ENCODE measurements around the gene CHST9. TPM values are rescaled to one million over a fixed set of nuclear protein-coding genes. Genes with fewer than 3 reads are reported as not detected.

Gene CHST9
- total RNA-seq, 1 donor from 2014 or later: 0.03 TPM

DNA sequence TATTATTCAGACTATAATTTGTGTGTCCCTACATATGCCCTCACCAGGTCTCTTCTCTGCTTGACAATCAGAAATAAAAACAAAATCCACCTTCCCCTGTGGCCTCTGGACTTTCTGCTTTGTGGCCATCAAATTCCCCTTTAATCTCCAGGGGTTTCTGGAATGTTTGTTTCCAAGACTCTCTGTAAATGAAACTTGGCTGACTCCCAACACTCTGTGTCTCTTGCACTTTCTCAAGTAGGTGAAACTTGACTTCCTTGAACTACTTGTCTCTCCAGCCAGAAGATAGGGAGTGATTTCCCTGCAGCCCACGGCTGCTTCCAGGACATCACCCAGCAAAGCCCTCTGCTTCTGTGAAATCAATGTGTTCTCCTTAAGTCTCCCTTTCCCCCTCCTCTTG lies 265.5 kb downstream of the CHST9 start:
- H3K36me3 ChIP-seq: no peaks in the 10 kb centered on the region
- peaks cover 7% of the 10 kb centered on the region for H3K4me1 ChIP-seq
- no peaks in the 10 kb centered on the region for H3K27me3 ChIP-seq
- H3K4me3 ChIP-seq: no peak overlapping the region
- DNase-seq (no peak), ATAC-seq (peak; percentile 72)
- H3K27ac ChIP-seq: no peak overlapping the region
- intact Hi-C loops (cut with DNase I): no loop called here
- TF ChIP-seq CTCF (IDR thresholded peaks at IDR 0.05): no peak
- no peaks in the 10 kb centered on the region for H3K9me3 ChIP-seq

- peaks cover 7% of the 10 kb centered on the region for H3K4me1 ChIP-seq
- H3K27me3 ChIP-seq: no peaks in the 10 kb centered on the region
- no peaks in the 10 kb centered on the region for H3K9me3 ChIP-seq
- no peak overlapping the region for H3K4me3 ChIP-seq
- intact Hi-C loops (cut with DNase I): no loop called here
- H3K27ac ChIP-seq: no peak overlapping the region
- TF ChIP-seq CTCF (IDR thresholded peaks at IDR 0.05): no peak
- DNase-seq (no peak), ATAC-seq (no peak)
- no peaks in the 10 kb centered on the region for H3K36me3 ChIP-seq
Measured at GRCh38 chr18:26919201-26919600, 265.9 kb downstream of the CHST9 start.

DNA sequence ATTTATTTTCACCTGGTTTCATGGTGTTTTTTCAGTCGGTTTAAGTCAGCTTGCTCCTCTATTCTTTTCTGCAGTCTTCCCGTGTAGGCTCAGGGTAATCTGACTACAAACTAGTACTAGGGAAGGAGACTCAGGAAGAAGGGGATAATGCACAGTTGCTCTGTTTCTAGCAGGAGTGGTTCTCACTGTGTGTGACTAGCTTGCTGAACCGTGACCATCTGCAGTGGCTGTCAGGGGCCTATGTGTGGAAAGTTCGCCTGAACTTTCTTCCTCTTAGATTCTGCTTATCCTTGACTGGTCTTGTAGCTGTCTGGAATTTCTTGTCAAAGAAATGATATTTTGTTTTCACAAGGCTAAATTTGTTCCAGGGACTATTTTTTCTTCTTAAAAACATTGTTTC lies 273.3 kb downstream of the CHST9 start:
- H3K27ac ChIP-seq: no peak overlapping the region
- no peaks in the 10 kb centered on the region for H3K36me3 ChIP-seq
- H3K4me3 ChIP-seq: no peak overlapping the region
- TF ChIP-seq CTCF (IDR thresholded peaks at IDR 0.05): no peak
- no peaks in the 10 kb centered on the region for H3K27me3 ChIP-seq
- DNase-seq (no peak), ATAC-seq (no peak)
- intact Hi-C loops (cut with DNase I): no loop called here
- no peaks in the 10 kb centered on the region for H3K4me1 ChIP-seq
- no peaks in the 10 kb centered on the region for H3K9me3 ChIP-seq

- H3K4me1 ChIP-seq: no peaks in the 10 kb centered on the region
- ATAC-seq: peak; percentile 46
Measured at GRCh38 chr18:26909599-26910290, 275.4 kb downstream of the CHST9 start.

DNA sequence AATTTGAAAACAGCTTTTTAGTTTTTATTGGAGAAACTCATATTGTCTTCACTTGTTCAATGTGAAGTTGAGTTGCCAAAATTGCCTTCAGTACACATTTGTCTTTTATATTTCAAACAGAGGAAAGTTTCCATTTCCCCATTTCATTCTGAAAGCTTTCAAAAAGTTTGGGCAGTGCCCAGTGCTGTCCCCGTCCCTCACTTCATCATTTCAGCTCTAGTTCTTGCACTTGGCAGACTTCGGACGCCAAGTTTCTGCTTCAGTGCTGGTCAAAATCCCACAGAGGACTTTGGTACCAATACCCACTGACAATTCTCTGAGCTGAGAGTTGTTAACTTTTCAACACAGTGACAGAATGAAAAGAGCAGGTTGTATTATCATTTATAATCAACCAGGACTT lies 276.2 kb downstream of the CHST9 start:
- no peak for ATAC-seq
- no peaks in the 10 kb centered on the region for H3K4me1 ChIP-seq
- no peak overlapping the region for H3K27ac ChIP-seq
- TF ChIP-seq CTCF (IDR thresholded peaks at IDR 0.05): no peak
- no peak overlapping the region for H3K4me3 ChIP-seq
- no peak for DNase-seq
- intact Hi-C loops (cut with DNase I): no loop called here
- no peaks in the 10 kb centered on the region for H3K27me3 ChIP-seq
- no peaks in the 10 kb centered on the region for H3K9me3 ChIP-seq
- no peaks in the 10 kb centered on the region for H3K36me3 ChIP-seq

More at GRCh38 chr18:26909599-26910290, 275.4 kb downstream of the CHST9 start:
- H3K36me3 ChIP-seq: no peaks in the 10 kb centered on the region
- no peak for TF ChIP-seq CTCF (IDR thresholded peaks at IDR 0.05)
- H3K27me3 ChIP-seq: no peaks in the 10 kb centered on the region
- H3K27ac ChIP-seq: no peak overlapping the region
- DNase-seq: no peak
- H3K9me3 ChIP-seq: no peaks in the 10 kb centered on the region
- intact Hi-C loops (cut with DNase I): no loop called here
- no peak overlapping the region for H3K4me3 ChIP-seq

GRCh38 chr18:26902291-26902690 lies 282.8 kb downstream of the CHST9 start:
- ATAC-seq: no peak

More at GRCh38 chr18:26902291-26902690, 282.8 kb downstream of the CHST9 start:
- no peak for TF ChIP-seq CTCF (IDR thresholded peaks at IDR 0.05)
- no peak for DNase-seq
- no peak overlapping the region for H3K4me3 ChIP-seq
- no peaks in the 10 kb centered on the region for H3K27me3 ChIP-seq
- no peaks in the 10 kb centered on the region for H3K9me3 ChIP-seq
- no peaks in the 10 kb centered on the region for H3K36me3 ChIP-seq
- no peak overlapping the region for H3K27ac ChIP-seq
- H3K4me1 ChIP-seq: no peaks in the 10 kb centered on the region
- intact Hi-C loops (cut with DNase I): no loop called here
